ENCODE data around the gene RADIL.

Gene RADIL

GRCh38 chr7:4758111-4758510 is 125.4 kb downstream of the RADIL start:
- H3K36me3 ChIP-seq (replicated peaks): peaks cover 78% of the 10 kb centered on the region

GRCh38 chr7:4755045-4755444 is 128.5 kb downstream of the RADIL start:
- Histone ChIP-seq H3K27me3 (replicated peaks) (no peaks in the 10 kb centered on the region), H3K27ac (no peak overlapping the region), H3K4me3 (ENCODE audit: low read depth, low read length) (no peak overlapping the region), H3K36me3 (replicated peaks) (peaks cover 57% of the 10 kb centered on the region)
- in situ Hi-C loops (cut with HindIII; ENCODE audit: low pct_ligation_motif_present, low sequenced_read_pairs): no loop called here
- TF ChIP-seq, protein P1, sequence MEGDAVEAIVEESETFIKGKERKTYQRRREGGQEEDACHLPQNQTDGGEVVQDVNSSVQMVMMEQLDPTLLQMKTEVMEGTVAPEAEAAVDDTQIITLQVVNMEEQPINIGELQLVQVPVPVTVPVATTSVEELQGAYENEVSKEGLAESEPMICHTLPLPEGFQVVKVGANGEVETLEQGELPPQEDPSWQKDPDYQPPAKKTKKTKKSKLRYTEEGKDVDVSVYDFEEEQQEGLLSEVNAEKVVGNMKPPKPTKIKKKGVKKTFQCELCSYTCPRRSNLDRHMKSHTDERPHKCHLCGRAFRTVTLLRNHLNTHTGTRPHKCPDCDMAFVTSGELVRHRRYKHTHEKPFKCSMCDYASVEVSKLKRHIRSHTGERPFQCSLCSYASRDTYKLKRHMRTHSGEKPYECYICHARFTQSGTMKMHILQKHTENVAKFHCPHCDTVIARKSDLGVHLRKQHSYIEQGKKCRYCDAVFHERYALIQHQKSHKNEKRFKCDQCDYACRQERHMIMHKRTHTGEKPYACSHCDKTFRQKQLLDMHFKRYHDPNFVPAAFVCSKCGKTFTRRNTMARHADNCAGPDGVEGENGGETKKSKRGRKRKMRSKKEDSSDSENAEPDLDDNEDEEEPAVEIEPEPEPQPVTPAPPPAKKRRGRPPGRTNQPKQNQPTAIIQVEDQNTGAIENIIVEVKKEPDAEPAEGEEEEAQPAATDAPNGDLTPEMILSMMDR (IDR thresholded peaks at IDR 0.05; ENCODE audit: low read depth, low read length, missing control alignments): no peak
- DNase-seq: no peak

More at GRCh38 chr7:4758111-4758510, 125.4 kb downstream of the RADIL start:
- no peaks in the 10 kb centered on the region for H3K27me3 ChIP-seq (replicated peaks)
- no peak overlapping the region for H3K4me3 ChIP-seq (ENCODE audit: low read depth, low read length)
- no peak for DNase-seq
- no peak overlapping the region for H3K27ac ChIP-seq
- in situ Hi-C loops (cut with HindIII; ENCODE audit: low pct_ligation_motif_present, low sequenced_read_pairs): no loop called here
- TF ChIP-seq, protein P1 (IDR thresholded peaks at IDR 0.05; ENCODE audit: low read depth, low read length, missing control alignments): no peak

GRCh38 chr7:4754433-4755010 is 129.0 kb downstream of the RADIL start:
- DNase-seq: no peak
- peaks cover 56% of the 10 kb centered on the region for H3K36me3 ChIP-seq (replicated peaks)
- TF ChIP-seq, protein P1 (IDR thresholded peaks at IDR 0.05; ENCODE audit: low read depth, low read length, missing control alignments): no peak
- H3K27ac ChIP-seq: no peak overlapping the region
- no peaks in the 10 kb centered on the region for H3K27me3 ChIP-seq (replicated peaks)
- in situ Hi-C loops (cut with HindIII; ENCODE audit: low pct_ligation_motif_present, low sequenced_read_pairs): no loop called here
- no peak overlapping the region for H3K4me3 ChIP-seq (ENCODE audit: low read depth, low read length)

- no peak overlapping the region for H3K4me3 ChIP-seq (ENCODE audit: low read depth, low read length)
- TF ChIP-seq, protein P1 (IDR thresholded peaks at IDR 0.05; ENCODE audit: low read depth, low read length, missing control alignments): peak; percentile 94
- no peaks in the 10 kb centered on the region for H3K27me3 ChIP-seq (replicated peaks)
- peaks cover 51% of the 10 kb centered on the region for H3K36me3 ChIP-seq (replicated peaks)
- no peak overlapping the region for H3K27ac ChIP-seq
- in situ Hi-C loops (cut with HindIII; ENCODE audit: low pct_ligation_motif_present, low sequenced_read_pairs): no loop called here
- no peak for DNase-seq
These were observed 129.7 kb downstream of the RADIL start for GRCh38 chr7:4753598-4754432.

- TF ChIP-seq, protein P1 (IDR thresholded peaks at IDR 0.05; ENCODE audit: low read depth, low read length, missing control alignments): no peak
- H3K27ac ChIP-seq: peak overlapping the region; percentile 9
- H3K4me3 ChIP-seq (ENCODE audit: low read depth, low read length): no peak overlapping the region
- peaks cover 42% of the 10 kb centered on the region for H3K36me3 ChIP-seq (replicated peaks)
- no peak for DNase-seq
- in situ Hi-C loops (cut with HindIII; ENCODE audit: low pct_ligation_motif_present, low sequenced_read_pairs): no loop called here
- H3K27me3 ChIP-seq (replicated peaks): no peaks in the 10 kb centered on the region
These were observed 132.0 kb downstream of the RADIL start for GRCh38 chr7:4751398-4751947.

Measured in brain microvascular endothelial cell (primary cell).